Left ventricle myocardium inferior (tissue), 1 donor: ENCODE results near the gene RNF149. TPM values are rescaled to one million over a fixed set of nuclear protein-coding genes. Genes with fewer than 3 reads are reported as not detected.

Experiments
- DNase-seq: peaks from one replicate; pipeline ENCODE4 v3.0.0-alpha.2; 2020
- H3K27ac ChIP-seq: fragments of 200-600 bp; replicated peaks from 2 replicates; pipeline ENCODE4 v1.8.0; 2021
- H3K27me3 ChIP-seq: fragments of 200-600 bp; 2 replicates; pipeline ENCODE4 v1.8.0; 2021; ENCODE audit warnings: low read depth
- H3K36me3 ChIP-seq: fragments of 200-600 bp; 2 replicates; pipeline ENCODE4 v1.8.0; 2021
- H3K4me1 ChIP-seq: fragments of 200-600 bp; 2 replicates; pipeline ENCODE4 v1.8.0; 2021
- H3K4me3 ChIP-seq: fragments of 200-600 bp; 2 replicates; pipeline ENCODE4 v1.8.0; 2021; ENCODE audit warnings: mild to moderate bottlenecking, moderate library complexity
- H3K9me3 ChIP-seq: fragments of 200-600 bp; replicated peaks from 2 replicates; pipeline ENCODE4 v1.8.0; 2021
- intact Hi-C: fragments of 100-400 bp; cut with micrococcal nuclease; formaldehyde crosslinking; loops from one replicate; pipeline ENCODE4 v1.11.0; 2022
- total RNA-seq: library from RNA; stranded (reverse); fragmentation: NEBNext Ultra II Directional; extraction: Animal tissue kit (Norgen Biotek cat#: 25700); gene quantifications from one replicate; pipeline ENCODE4 v1.2.1, GENCODE V29; 2021
- TF ChIP-seq, protein P1 (sequence below): fragments of 200-600 bp; IDR thresholded peaks from 2 replicates; pipeline ENCODE4 v1.8.0; 2021; ENCODE audit warnings: antibody characterized with exemption, mild to moderate bottlenecking, borderline replicate concordance
- donor health status: DM: no; HTN: yes; CAD: no; lungs with severe emphysema.

The RNF149 gene
- total RNA-seq, 1 donor from 2014 or later, result 12.0 TPM

GRCh38 chr2:101295895-101296294 lies 12.6 kb downstream of the RNF149 start:
- no peaks in the 10 kb centered on the region for H3K9me3 ChIP-seq
- peaks cover 34% of the 10 kb centered on the region for H3K36me3 ChIP-seq
- no peak for DNase-seq
- H3K27me3 ChIP-seq, result no peaks in the 10 kb centered on the region
- no peak overlapping the region for H3K4me3 ChIP-seq
- H3K27ac ChIP-seq, result no peak overlapping the region
- intact Hi-C loops, result no loop called here
- H3K4me1 ChIP-seq, result peaks cover 74% of the 10 kb centered on the region
- TF ChIP-seq, protein P1, sequence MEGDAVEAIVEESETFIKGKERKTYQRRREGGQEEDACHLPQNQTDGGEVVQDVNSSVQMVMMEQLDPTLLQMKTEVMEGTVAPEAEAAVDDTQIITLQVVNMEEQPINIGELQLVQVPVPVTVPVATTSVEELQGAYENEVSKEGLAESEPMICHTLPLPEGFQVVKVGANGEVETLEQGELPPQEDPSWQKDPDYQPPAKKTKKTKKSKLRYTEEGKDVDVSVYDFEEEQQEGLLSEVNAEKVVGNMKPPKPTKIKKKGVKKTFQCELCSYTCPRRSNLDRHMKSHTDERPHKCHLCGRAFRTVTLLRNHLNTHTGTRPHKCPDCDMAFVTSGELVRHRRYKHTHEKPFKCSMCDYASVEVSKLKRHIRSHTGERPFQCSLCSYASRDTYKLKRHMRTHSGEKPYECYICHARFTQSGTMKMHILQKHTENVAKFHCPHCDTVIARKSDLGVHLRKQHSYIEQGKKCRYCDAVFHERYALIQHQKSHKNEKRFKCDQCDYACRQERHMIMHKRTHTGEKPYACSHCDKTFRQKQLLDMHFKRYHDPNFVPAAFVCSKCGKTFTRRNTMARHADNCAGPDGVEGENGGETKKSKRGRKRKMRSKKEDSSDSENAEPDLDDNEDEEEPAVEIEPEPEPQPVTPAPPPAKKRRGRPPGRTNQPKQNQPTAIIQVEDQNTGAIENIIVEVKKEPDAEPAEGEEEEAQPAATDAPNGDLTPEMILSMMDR, result no peak

DNA sequence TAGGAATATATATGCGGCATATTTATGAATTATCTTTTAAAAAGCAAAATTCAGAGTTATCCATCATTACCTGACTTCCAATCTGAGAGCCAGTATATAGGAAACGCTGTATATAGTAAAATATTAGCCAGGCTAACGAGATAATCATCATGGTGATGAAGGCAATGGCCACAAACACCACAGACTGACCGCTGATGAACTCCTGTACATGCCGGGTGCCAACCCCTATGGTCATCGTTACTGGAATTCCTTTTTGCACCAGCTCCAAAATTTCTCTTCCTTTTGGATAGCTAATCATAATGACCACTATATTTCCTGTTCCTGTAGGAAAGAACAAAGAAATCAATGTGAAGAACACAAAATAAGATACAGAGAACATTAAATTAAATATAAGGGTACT lies 13.6 kb downstream of the RNF149 start:
- TF ChIP-seq, protein P1, result no peak
- Histone ChIP-seq H3K36me3 (peaks cover 40% of the 10 kb centered on the region), H3K4me3 (no peak overlapping the region), H3K9me3 (no peaks in the 10 kb centered on the region), H3K27me3 (no peaks in the 10 kb centered on the region), H3K27ac (no peak overlapping the region), H3K4me1 (peaks cover 63% of the 10 kb centered on the region)
- intact Hi-C loops, result no loop called here
- DNase-seq, result no peak

GRCh38 chr2:101293544-101293943 lies 15.0 kb downstream of the RNF149 start:
- H3K36me3 ChIP-seq, result peaks cover 50% of the 10 kb centered on the region
- intact Hi-C loops, result no loop called here
- no peak for DNase-seq
- no peaks in the 10 kb centered on the region for H3K9me3 ChIP-seq
- no peak overlapping the region for H3K4me3 ChIP-seq
- TF ChIP-seq, protein P1, result no peak
- peaks cover 50% of the 10 kb centered on the region for H3K4me1 ChIP-seq
- no peaks in the 10 kb centered on the region for H3K27me3 ChIP-seq
- no peak overlapping the region for H3K27ac ChIP-seq

DNA sequence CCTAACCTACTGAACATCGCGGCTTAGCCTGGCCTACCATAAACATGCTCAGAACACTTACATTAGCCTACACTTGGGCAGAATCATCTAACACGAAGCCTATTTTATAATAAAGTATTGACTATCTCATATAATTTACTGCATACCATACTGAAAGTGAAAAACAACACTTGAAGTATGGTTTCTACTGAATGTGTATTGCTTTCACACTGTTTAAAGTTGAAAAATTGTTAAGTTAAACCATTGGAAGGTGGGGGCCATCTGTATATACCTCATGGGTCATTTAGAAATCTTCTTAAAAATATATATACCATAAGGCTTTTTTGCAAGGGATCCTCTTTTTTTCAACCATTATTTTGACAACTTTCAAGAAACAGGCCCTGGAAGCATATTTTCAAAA lies 16.5 kb downstream of the RNF149 start:
- Histone ChIP-seq H3K4me1 (peaks cover 34% of the 10 kb centered on the region), H3K9me3 (no peaks in the 10 kb centered on the region), H3K36me3 (peaks cover 66% of the 10 kb centered on the region), H3K27ac (no peak overlapping the region), H3K4me3 (no peak overlapping the region), H3K27me3 (no peaks in the 10 kb centered on the region)
- TF ChIP-seq, protein P1, result no peak
- intact Hi-C loops, result no loop called here
- no peak for DNase-seq

DNA sequence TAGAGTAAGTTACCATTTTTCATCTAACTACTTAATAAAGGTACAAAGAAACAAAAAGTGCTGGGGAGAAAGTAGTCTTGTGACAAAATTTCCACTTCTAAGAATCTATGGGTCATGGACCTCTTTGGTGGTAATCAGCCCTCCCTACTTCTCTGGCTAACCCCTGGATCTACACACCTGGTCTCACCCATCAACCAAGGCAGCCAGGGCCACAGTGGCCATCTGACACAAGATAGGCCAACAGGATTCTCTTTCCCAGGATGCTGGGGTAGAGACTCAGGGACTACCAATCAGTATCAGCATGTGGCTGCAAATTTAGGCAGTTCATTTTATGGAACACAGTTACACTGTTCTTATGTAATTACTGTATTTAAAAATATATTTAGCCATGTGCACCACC lies 17.8 kb downstream of the RNF149 start:
- Histone ChIP-seq H3K4me3 (no peak overlapping the region), H3K9me3 (no peaks in the 10 kb centered on the region), H3K36me3 (peaks cover 78% of the 10 kb centered on the region), H3K27me3 (no peaks in the 10 kb centered on the region), H3K27ac (no peak overlapping the region), H3K4me1 (peaks cover 25% of the 10 kb centered on the region)
- intact Hi-C loops, result no loop called here
- DNase-seq, result no peak
- TF ChIP-seq, protein P1, result no peak

- no peak overlapping the region for H3K27ac ChIP-seq
- intact Hi-C loops, result no loop called here
- H3K4me3 ChIP-seq, result no peak overlapping the region
- DNase-seq, result no peak
- H3K27me3 ChIP-seq, result no peaks in the 10 kb centered on the region
- H3K36me3 ChIP-seq, result peaks cover 91% of the 10 kb centered on the region
- no peaks in the 10 kb centered on the region for H3K9me3 ChIP-seq
- H3K4me1 ChIP-seq, result no peaks in the 10 kb centered on the region
- TF ChIP-seq, protein P1, result no peak
Observed at GRCh38 chr2:101287303-101287702, 21.2 kb downstream of the RNF149 start.
